A549 (cell line): Measurements from ENCODE around the gene JAML. TPM values are rescaled to one million over a fixed set of nuclear protein-coding genes. Genes with fewer than 3 reads are reported as not detected.

Source experiments
- ATAC-seq, 2 experiments: fragments of 200-7000 bp in 1 of 2; fragments of >200 bp in 1 of 2; cut with Nextera tagmentation in 1 of 2; cut with Tn5 transposase in 1 of 2; 3 replicates each; pipeline versions ENCODE4 v1.8.0 to v1.9.1; 2018 to 2020; ENCODE audit warnings: mild to moderate bottlenecking in 1 of 2, moderate library complexity in 1 of 2
- CTCF ChIA-PET: fragments of 300-600 bp; sonication (Branson Sonifier 250); formaldehyde crosslinking; extraction: SDS; loops from one replicate; lab custom pipeline; 2021; ENCODE audit warnings: antibody characterized with exemption, inconsistent platforms; lab: Yijun Ruan, JAX
- POLR2A ChIA-PET: fragments of 350-600 bp; formaldehyde crosslinking; extraction: SDS; loops from one replicate; lab custom pipeline; 2021; ENCODE audit warnings: antibody characterized with exemption, inconsistent platforms; lab: Yijun Ruan, JAX
- DNase-seq, 2 experiments: peaks; one replicate each; pipeline versions ENCODE4 v3.0.0 to v3.0.0-alpha.2; 2011 to 2016; ENCODE audit warnings: low read depth in 1 of 2, low spot score in 1 of 2
- FAIRE-seq: peaks from 2 replicates; lab custom pipeline; 2011; peaks lifted over from hg19 to GRCh38; lab: Jason Lieb, UNC
- H3K27ac ChIP-seq, 2 experiments: fragments of >200 bp; sonication (Bioruptor Twin); formaldehyde crosslinking; 3 replicates each; pipeline ENCODE4 v1.5.1; 2016 to 2017
- H3K4me1 ChIP-seq: fragments of >200 bp; sonication (Bioruptor Twin); formaldehyde crosslinking; 3 replicates; pipeline ENCODE4 v1.6.1; 2016
- H3K4me2 ChIP-seq: fragments of >200 bp; sonication (Bioruptor Twin); formaldehyde crosslinking; 3 replicates; pipeline ENCODE4 v1.6.1; 2016
- H3K4me3 ChIP-seq: fragments of >200 bp; sonication (Bioruptor Twin); formaldehyde crosslinking; 3 replicates; pipeline ENCODE4 v1.5.1; 2016
- H3K9me3 ChIP-seq: fragments of >200 bp; sonication (Bioruptor Twin); formaldehyde crosslinking; 3 replicates; pipeline ENCODE4 v1.6.1; 2016
- BHLHE40 ChIP-seq: IDR thresholded peaks from 2 replicates; pipeline ENCODE4 v1.6.1; 2012; ENCODE audit warnings: low read depth, low read length, inconsistent platforms
- CBX2 ChIP-seq: fragments of 200-600 bp; sonication (generic); IDR thresholded peaks from 2 replicates; pipeline ENCODE4 v1.6.1; 2016; ENCODE audit warnings: low read depth, mild to moderate bottlenecking, borderline replicate concordance
- CEBPB ChIP-seq, 2 experiments: fragments of >200 bp in 1 of 2; sonication (Bioruptor Twin) in 1 of 2; formaldehyde crosslinking in 1 of 2; IDR thresholded peaks; 2 replicates each; pipeline ENCODE4 v1.6.1; 2012 to 2016
- CHD4 ChIP-seq: fragments of 200-600 bp; sonication (generic); IDR thresholded peaks from 2 replicates; pipeline ENCODE4 v1.6.1; 2016; ENCODE audit warnings: antibody characterized with exemption, mild to moderate bottlenecking, borderline replicate concordance
- FOSL2 ChIP-seq, 2 experiments: fragments of 450-650 bp in 1 of 2; fragments of >200 bp in 1 of 2; sonication (Bioruptor Twin) in 1 of 2; formaldehyde crosslinking; IDR thresholded peaks; 2 replicates each; pipeline versions ENCODE4 v1.5.0 to v1.6.1; 2016 to 2020; ENCODE audit warnings: mild to moderate bottlenecking in 1 of 2, moderate library complexity in 1 of 2
- HOXA7 ChIP-seq: fragments of 250-450 bp; sonication (Bioruptor Pico); IDR thresholded peaks from 2 replicates; pipeline ENCODE4 v1.5.0; 2020; ENCODE audit warnings: mild to moderate bottlenecking, moderate library complexity
- JUNB ChIP-seq: fragments of >200 bp; sonication (Bioruptor Twin); formaldehyde crosslinking; IDR thresholded peaks from 2 replicates; pipeline ENCODE4 v1.6.1; 2016
- KDM5A ChIP-seq: fragments of 200-600 bp; sonication (generic); IDR thresholded peaks from 2 replicates; pipeline ENCODE4 v1.6.1; 2016; ENCODE audit warnings: antibody characterized with exemption, mild to moderate bottlenecking
- MAZ ChIP-seq: fragments of 150-350 bp; IDR thresholded peaks from 2 replicates; pipeline ENCODE4 v1.6.1; 2014; ENCODE audit warnings: antibody characterized with exemption, low read depth, low read length, borderline replicate concordance
- NPAS2 ChIP-seq: fragments of 250-450 bp; sonication (Bioruptor Pico); IDR thresholded peaks from 2 replicates; pipeline ENCODE4 v1.8.0; 2022; ENCODE audit warnings: mild to moderate bottlenecking, moderate library complexity, borderline replicate concordance
- NR3C1 ChIP-seq: fragments of >200 bp; sonication (Bioruptor Twin); formaldehyde crosslinking; IDR thresholded peaks from 3 replicates; pipeline ENCODE4 v1.6.1; 2017
- RARB ChIP-seq: fragments of 250-450 bp; sonication (Bioruptor Pico); IDR thresholded peaks from 2 replicates; pipeline ENCODE4 v1.8.0; 2021; ENCODE audit warnings: mild to moderate bottlenecking, moderate library complexity
- RNF2 ChIP-seq: fragments of 200-600 bp; sonication (generic); IDR thresholded peaks from 2 replicates; pipeline ENCODE4 v1.6.1; 2016; ENCODE audit warnings: low read depth, mild to moderate bottlenecking, antibody characterized with exemption, moderate library complexity, borderline replicate concordance
- SMC3 ChIP-seq: fragments of >200 bp; sonication (Bioruptor Twin); formaldehyde crosslinking; IDR thresholded peaks from 3 replicates; pipeline ENCODE4 v1.6.1; 2018; ENCODE audit warnings: inconsistent platforms
- SREBF2 ChIP-seq: fragments of 450-650 bp; IDR thresholded peaks from 2 replicates; pipeline ENCODE4 v1.6.1; 2014; ENCODE audit warnings: mild to moderate bottlenecking, moderate library complexity
- ZC3H11A ChIP-seq: fragments of 450-650 bp; IDR thresholded peaks from 2 replicates; pipeline ENCODE4 v1.6.1; 2014; ENCODE audit warnings: antibody characterized with exemption, mild to moderate bottlenecking
- WGBS: methylation state at CpG from one replicate; pipeline ENCODE4 v1.1.6; 2017; ENCODE audit errors: missing lambda C conversion rate; 5-methylcytosine and 5-hydroxymethylcytosine counted together
- polyA plus RNA-seq, 4 experiments: library from polyadenylated mRNA; depleted of rRNA in 3 of 4; stranded (reverse); fragments of >200 nt; fragmentation: RNase III in 1 of 4; extraction: RNeasy Plus Mini Kit Qiagen cat#74134 plus additional on column Dnase treatment in 1 of 4; gene quantifications; 2 replicates in 3 of 4; 3 replicates in 1 of 4; pipeline ENCODE4 v1.2.3, GENCODE V29; 2011 to 2017
- TF ChIP-seq, protein P1 (sequence below): IDR thresholded peaks from 2 replicates; pipeline ENCODE4 v1.6.1; 2012
- TF ChIP-seq, protein P2 (sequence below): fragments of >200 bp; sonication (Bioruptor Twin); formaldehyde crosslinking; IDR thresholded peaks from 3 replicates; pipeline ENCODE4 v1.6.1; 2016
- TF ChIP-seq, protein P3 (sequence below): fragments of 200-600 bp; sonication (generic); IDR thresholded peaks from 2 replicates; pipeline ENCODE4 v1.6.1; 2016; ENCODE audit warnings: antibody characterized with exemption, mild to moderate bottlenecking, moderate library complexity

The JAML gene
- polyA plus RNA-seq, 2 of the 4 experiments (the other 2 are of a cell fraction): not detected

GRCh38 chr11:118240999-118241763 lies 16.4 kb upstream of the JAML start:
- ChIA-PET POLR2A (no interaction called here), CTCF (interaction anchor here (0.6 to 1.7 kb wide), 5 partner anchors 8 to 42 kb away, joined by 3 to 4 read pairs (median 3); partner anchors contain the start of gene MPZL3)
- H3K4me2 ChIP-seq: no peak overlapping the region
- DNase-seq (no peak), FAIRE-seq (no peak), ATAC-seq (peak in 1 of 2 experiments; percentile 50; a peak in 1 of 6 replicates)
- H3K4me3 ChIP-seq: no peak overlapping the region
- TF ChIP-seq FOSL2 (IDR thresholded peaks at IDR 0.05): no peak
- TF ChIP-seq FOSL2 (CRISPR knock-in tag; IDR thresholded peaks at IDR 0.05): peak; percentile 31; the same call in 1 of the 2 replicates
- TF ChIP-seq CBX2: no peak
- no peaks in the 10 kb centered on the region for H3K4me1 ChIP-seq
- WGBS: 56% methylated on average over 9 of the region's 9 CpGs
- no peak overlapping the region for H3K27ac ChIP-seq
- H3K9me3 ChIP-seq: no peaks in the 10 kb centered on the region

DNA sequence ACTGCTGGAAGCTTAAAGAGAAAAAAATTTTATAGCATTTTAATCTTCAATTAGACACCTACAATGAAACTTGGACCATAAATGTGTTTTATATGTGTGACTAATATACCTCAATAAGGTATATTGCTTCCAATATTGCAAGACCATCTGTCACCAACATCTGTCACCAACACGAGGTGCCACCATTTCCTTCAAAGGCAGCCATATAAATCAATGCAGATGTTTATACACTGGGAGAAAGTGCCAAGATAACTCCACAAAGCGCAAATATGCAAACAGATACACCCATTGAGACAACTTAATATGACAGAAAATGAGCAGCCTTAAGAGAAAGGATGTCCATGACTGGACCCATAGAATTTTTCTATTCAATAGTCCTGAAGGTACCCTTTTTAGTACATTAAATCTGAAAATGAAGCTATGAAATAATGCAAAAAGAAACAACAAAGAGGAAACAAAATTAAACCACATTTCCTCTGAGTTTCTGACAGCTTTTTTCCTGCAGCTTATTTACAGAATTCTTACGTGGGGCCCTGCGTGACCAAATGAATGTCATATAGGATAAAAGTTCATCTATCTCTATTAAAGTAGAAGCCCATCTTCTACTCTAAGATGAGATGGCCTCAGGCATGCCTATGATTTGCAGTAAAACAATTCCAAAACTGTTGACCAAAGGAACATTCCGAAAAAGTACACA lies 14.8 kb upstream of the JAML start:
- Histone ChIP-seq H3K4me3 (no peak overlapping the region), H3K27ac (no peak overlapping the region), H3K4me2 (no peak overlapping the region), H3K4me1 (no peaks in the 10 kb centered on the region), H3K9me3 (no peaks in the 10 kb centered on the region)
- ChIA-PET CTCF (interaction anchor here (0.6 to 1.3 kb wide), 2 partner anchors 68 to 102 kb away, joined by 3 to 4 read pairs; no protein-coding TSS in a partner anchor), POLR2A (no interaction called here)
- FAIRE-seq: no peak
- ATAC-seq: no peak
- no peak for DNase-seq
- TF ChIP-seq KDM5A: no peak
- TF ChIP-seq, protein P1, sequence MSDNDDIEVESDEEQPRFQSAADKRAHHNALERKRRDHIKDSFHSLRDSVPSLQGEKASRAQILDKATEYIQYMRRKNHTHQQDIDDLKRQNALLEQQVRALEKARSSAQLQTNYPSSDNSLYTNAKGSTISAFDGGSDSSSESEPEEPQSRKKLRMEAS: no peak
- TF ChIP-seq, protein P2, sequence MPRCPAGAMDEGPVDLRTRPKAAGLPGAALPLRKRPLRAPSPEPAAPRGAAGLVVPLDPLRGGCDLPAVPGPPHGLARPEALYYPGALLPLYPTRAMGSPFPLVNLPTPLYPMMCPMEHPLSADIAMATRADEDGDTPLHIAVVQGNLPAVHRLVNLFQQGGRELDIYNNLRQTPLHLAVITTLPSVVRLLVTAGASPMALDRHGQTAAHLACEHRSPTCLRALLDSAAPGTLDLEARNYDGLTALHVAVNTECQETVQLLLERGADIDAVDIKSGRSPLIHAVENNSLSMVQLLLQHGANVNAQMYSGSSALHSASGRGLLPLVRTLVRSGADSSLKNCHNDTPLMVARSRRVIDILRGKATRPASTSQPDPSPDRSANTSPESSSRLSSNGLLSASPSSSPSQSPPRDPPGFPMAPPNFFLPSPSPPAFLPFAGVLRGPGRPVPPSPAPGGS: no peak
- TF ChIP-seq JUNB: no peak
- no peak for TF ChIP-seq CHD4
- TF ChIP-seq BHLHE40: no peak
- WGBS: 52% methylated on average over 5 of the region's 5 CpGs

DNA sequence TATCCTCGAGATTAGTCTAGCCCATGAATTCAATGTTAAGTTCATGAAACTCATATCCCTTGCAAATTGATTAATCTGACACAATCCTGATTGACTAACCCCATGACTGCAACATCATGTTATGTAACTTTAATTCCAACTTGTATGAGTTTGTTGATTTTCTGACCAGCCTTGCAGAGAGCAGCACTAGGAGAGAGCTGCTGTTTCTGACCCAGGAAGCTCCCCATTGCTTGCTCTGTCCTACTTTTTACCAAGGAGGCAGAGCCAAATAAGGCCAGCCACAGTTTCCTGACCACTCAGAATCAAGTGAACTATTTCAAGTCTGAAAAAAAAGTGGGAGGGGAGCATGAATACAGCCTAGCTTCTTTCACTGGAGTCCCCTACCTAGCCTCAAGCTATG lies 14.1 kb upstream of the JAML start:
- CTCF ChIA-PET: interaction anchor here (0.6 to 1.3 kb wide), 2 partner anchors 67 to 103 kb away, joined by 3 to 4 read pairs; no protein-coding TSS in a partner anchor
- FAIRE-seq: no peak

DNA sequence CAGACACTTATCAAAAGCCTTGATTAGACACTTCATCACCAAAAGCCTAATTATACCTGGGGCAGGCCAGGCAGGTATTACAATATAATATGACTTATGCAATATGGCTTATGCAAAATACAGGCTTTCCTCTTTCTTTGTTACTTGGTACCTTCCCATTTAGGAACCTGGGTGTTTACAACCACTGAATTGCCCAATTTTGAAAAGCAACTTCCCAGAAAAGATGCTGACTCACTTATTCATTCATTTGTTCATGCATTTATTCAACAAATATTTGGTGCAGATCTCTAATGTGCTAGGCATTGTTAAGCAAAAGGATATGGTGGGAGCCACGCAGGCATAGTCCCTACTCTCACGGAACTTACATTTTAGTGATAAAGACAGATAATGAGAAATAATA lies 13.6 kb upstream of the JAML start:
- POLR2A ChIA-PET: no interaction called here
- CTCF ChIA-PET: interaction anchor here (1.3 kb wide), 1 partner anchor 67 kb away, joined by 4 read pairs; no protein-coding TSS in a partner anchor

More for the DNA sequence above, 14.1 kb upstream of the JAML start:
- Histone ChIP-seq H3K4me1 (no peaks in the 10 kb centered on the region), H3K4me3 (no peak overlapping the region), H3K9me3 (no peaks in the 10 kb centered on the region), H3K4me2 (no peak overlapping the region), H3K27ac (no peak overlapping the region)
- DNase-seq (no peak), ATAC-seq (no peak)
- TF ChIP-seq ZC3H11A: no peak
- POLR2A ChIA-PET: no interaction called here
- WGBS: 45% methylated on average over 1 of the region's 1 CpG

More for the DNA sequence above, 13.6 kb upstream of the JAML start:
- TF ChIP-seq KDM5A (no peak), SREBF2 (no peak), RARB (CRISPR knock-in tag) (no peak), MAZ (no peak), RNF2 (no peak), NPAS2 (CRISPR knock-in tag) (no peak), HOXA7 (CRISPR knock-in tag) (no peak), SMC3 (no peak), NR3C1 (no peak), CEBPB (IDR thresholded peaks at IDR 0.05) (no peak), ZC3H11A (no peak)
- TF ChIP-seq, protein P3, sequence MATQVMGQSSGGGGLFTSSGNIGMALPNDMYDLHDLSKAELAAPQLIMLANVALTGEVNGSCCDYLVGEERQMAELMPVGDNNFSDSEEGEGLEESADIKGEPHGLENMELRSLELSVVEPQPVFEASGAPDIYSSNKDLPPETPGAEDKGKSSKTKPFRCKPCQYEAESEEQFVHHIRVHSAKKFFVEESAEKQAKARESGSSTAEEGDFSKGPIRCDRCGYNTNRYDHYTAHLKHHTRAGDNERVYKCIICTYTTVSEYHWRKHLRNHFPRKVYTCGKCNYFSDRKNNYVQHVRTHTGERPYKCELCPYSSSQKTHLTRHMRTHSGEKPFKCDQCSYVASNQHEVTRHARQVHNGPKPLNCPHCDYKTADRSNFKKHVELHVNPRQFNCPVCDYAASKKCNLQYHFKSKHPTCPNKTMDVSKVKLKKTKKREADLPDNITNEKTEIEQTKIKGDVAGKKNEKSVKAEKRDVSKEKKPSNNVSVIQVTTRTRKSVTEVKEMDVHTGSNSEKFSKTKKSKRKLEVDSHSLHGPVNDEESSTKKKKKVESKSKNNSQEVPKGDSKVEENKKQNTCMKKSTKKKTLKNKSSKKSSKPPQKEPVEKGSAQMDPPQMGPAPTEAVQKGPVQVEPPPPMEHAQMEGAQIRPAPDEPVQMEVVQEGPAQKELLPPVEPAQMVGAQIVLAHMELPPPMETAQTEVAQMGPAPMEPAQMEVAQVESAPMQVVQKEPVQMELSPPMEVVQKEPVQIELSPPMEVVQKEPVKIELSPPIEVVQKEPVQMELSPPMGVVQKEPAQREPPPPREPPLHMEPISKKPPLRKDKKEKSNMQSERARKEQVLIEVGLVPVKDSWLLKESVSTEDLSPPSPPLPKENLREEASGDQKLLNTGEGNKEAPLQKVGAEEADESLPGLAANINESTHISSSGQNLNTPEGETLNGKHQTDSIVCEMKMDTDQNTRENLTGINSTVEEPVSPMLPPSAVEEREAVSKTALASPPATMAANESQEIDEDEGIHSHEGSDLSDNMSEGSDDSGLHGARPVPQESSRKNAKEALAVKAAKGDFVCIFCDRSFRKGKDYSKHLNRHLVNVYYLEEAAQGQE: no peak
- 92% methylated on average over 2 of the region's 2 CpGs for WGBS
- Histone ChIP-seq H3K4me2 (no peak overlapping the region), H3K9me3 (no peaks in the 10 kb centered on the region), H3K4me1 (no peaks in the 10 kb centered on the region), H3K4me3 (no peak overlapping the region), H3K27ac (no peak overlapping the region)
- ATAC-seq (no peak), FAIRE-seq (no peak), DNase-seq (no peak)
